GM18499 (cell line): ENCODE results near the gene CCL18.
A peak's percentile ranks its signal among the peaks of the same experiment; 100 is the strongest.
"Not testable (repeated sequence)": the region's sequence is repeated elsewhere in the genome, so short reads cannot be mapped to it uniquely, and the experiment has no call there.

Experiments used
- ATAC-seq: cut with Tn5 transposase; IDR thresholded peaks from one replicate; pipeline ENCODE4 v1.9.1; 2021; ENCODE audit warnings: moderate number of reproducible peaks; ENCODE audit not compliant: insufficient read depth, unreplicated experiment

The CCL18 gene

GRCh38 chr17:36070427-36070826 lies 6.4 kb downstream of the CCL18 start:
- no peak for ATAC-seq

- no peak for ATAC-seq
Observed at GRCh38 chr17:36071751-36072150, 7.7 kb downstream of the CCL18 start.

- ATAC-seq: no peak
Observed at GRCh38 chr17:36072431-36073121, 8.5 kb downstream of the CCL18 start.

- no peak for ATAC-seq
Observed at GRCh38 chr17:36074365-36074764, 10.3 kb downstream of the CCL18 start.

- ATAC-seq: not testable (repeated sequence)
Observed at GRCh38 chr17:36081681-36082471, 17.8 kb downstream of the CCL18 start.

GRCh38 chr17:36082482-36083120 lies 18.5 kb downstream of the CCL18 start:
- not testable (repeated sequence) for ATAC-seq

- ATAC-seq: not testable (repeated sequence)
Observed at GRCh38 chr17:36083691-36084090, 19.6 kb downstream of the CCL18 start.

- no peak for ATAC-seq
Observed at GRCh38 chr17:36085765-36086164, 21.7 kb downstream of the CCL18 start.

GRCh38 chr17:36086791-36087190 lies 22.7 kb downstream of the CCL18 start:
- ATAC-seq: no peak

DNA sequence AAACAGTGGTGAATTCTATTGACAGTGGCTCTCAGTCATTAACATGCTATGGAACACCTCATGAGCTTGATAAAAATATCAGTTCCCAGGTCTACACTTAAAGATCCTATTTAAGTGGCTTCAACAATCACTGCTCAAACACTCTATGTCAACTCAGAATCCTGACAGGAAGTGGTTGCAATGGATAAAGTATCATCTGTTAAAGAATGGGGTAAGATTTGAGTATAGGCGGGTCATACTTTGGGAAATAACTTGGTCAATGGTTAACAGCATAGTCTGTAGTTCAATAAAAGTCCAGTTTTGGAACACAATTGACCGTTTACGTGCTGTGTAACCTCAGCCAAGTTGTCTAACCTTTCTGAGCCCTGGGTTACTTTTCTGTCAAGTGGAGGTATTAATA lies 23.4 kb downstream of the CCL18 start:
- not testable (repeated sequence) for ATAC-seq

GRCh38 chr17:36087897-36088572 lies 24.0 kb downstream of the CCL18 start:
- not testable (repeated sequence) for ATAC-seq

- no peak for ATAC-seq
Observed at GRCh38 chr17:36088670-36089338, 24.7 kb downstream of the CCL18 start.

DNA sequence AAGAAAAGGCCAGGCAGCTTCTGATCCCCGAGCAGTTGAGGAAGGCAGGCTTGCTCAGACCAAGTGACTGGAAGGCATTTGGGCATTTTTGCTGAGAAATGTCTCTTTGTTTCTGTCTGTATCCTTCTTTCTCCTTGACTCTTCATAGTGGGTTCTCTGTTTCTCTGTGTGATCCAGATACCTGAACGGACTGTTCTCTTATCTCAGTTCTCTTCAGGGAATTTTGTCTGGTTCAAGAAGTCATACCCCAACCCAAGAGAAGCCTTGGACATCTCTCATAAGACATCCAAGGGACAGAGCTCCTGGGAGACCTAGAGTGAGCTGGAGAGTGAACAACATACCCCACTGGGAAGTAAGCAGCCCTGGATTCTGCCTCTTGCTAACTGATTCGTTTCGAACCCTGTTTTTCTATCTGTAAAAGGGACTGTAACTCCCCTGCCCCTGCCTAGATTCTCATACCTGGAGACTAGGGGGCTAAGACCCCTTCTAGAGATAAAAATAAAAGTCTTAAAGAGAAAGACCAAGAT lies 25.3 kb downstream of the CCL18 start:
- ATAC-seq: no peak

DNA sequence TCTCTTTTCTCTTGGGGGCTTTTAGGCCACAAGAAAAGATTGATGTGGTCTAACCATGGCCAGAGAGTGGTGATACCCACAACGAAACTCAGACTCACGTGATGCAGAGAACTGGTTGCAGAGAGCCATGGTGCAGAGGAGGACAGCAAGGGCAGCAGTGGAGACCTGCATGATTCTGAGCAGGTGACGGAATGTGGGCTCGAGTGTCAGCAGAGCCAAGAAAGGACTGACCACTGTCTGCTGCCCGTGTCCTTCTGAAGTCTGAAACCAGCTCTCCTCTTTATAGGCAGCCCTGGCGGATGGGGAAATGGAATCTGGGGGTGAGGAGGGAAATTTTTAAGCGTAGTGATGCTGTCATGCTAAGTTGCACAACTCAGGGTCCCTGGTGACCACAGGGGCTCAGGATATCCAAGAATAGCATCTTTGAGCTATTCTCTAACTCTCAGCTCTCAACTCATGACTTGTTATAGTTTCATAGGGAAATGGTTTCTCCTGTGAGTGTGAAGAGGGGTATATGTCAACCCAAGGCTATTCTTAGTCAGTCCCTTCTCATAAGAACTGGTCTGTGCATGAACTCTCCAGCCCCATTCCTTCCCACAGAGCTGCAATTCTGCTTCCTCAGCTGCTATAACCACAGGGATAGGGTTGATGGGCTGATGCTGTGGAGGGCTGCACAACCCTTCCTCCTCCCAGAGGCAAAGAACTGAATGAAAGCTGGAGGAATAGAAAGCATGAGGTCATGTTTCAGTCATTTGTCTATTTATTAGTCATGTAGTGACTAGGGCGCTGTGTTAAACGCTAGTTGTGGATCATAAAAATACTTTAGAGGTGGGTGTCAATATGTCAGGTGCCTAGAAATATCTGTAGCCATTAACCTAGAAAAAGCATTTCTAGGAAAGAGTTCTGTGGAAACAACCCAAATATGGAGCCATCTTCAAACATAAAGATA lies 26.1 kb downstream of the CCL18 start, which contains the start of gene CCL3:
TSS of gene CCL3 (minus strand) at position 256 of the 949 bp plus-strand sequence. CDS start at position 171, 85 bp downstream.
- ATAC-seq: peak; percentile 43

GRCh38 chr17:36092230-36092629 lies 28.2 kb downstream of the CCL18 start:
- ATAC-seq: no peak

- ATAC-seq: not testable (repeated sequence)
Observed at GRCh38 chr17:36092715-36093114, 28.6 kb downstream of the CCL18 start.

GRCh38 chr17:36094232-36094631 lies 30.2 kb downstream of the CCL18 start:
- no peak for ATAC-seq

GRCh38 chr17:36094746-36095145 lies 30.7 kb downstream of the CCL18 start:
- no peak for ATAC-seq

GRCh38 chr17:36095992-36096391 lies 31.9 kb downstream of the CCL18 start:
- ATAC-seq: no peak
